IPS-20b (cell line): ENCODE data around the gene CPA4.

Source experiments
- H3K27ac ChIP-seq: one replicate; pipeline ENCODE4 v1.5.1; 2013; ENCODE audit warnings: low read length
- H3K27me3 ChIP-seq: 2 replicates; pipeline ENCODE4 v1.6.1; 2013; ENCODE audit warnings: mild to moderate bottlenecking, low read length, inconsistent platforms; ENCODE audit not compliant: insufficient read depth
- H3K36me3 ChIP-seq: 2 replicates; pipeline ENCODE4 v1.6.1; 2013; ENCODE audit warnings: low read depth, mild to moderate bottlenecking, inconsistent platforms, low read length, moderate library complexity; ENCODE audit not compliant: insufficient read depth
- H3K4me1 ChIP-seq: 2 replicates; pipeline ENCODE4 v1.6.1; 2013; ENCODE audit warnings: mild to moderate bottlenecking, control low read depth, inconsistent platforms, low read length, moderate library complexity; ENCODE audit not compliant: insufficient read depth
- H3K4me3 ChIP-seq: 2 replicates; pipeline ENCODE4 v1.5.1; 2013; ENCODE audit warnings: mild to moderate bottlenecking, low read length, inconsistent platforms
- H3K9ac ChIP-seq: 2 replicates; pipeline ENCODE4 v1.6.1; 2013; ENCODE audit warnings: low read depth, mild to moderate bottlenecking, inconsistent platforms, low read length, moderate library complexity
- H3K9me3 ChIP-seq: 2 replicates; pipeline ENCODE4 v1.6.1; 2013; ENCODE audit warnings: mild to moderate bottlenecking, low read depth, low read length, inconsistent platforms; ENCODE audit not compliant: insufficient read depth

The CPA4 gene

GRCh38 chr7:130268463-130269317, 24.3 kb upstream of the CPA4 start:
- Histone ChIP-seq H3K9me3 (no peaks in the 10 kb centered on the region), H3K4me3 (no peak overlapping the region), H3K36me3 (no peaks in the 10 kb centered on the region), H3K27me3 (no peaks in the 10 kb centered on the region), H3K4me1 (peaks cover 21% of the 10 kb centered on the region; the same call in 1 of the 2 replicates), H3K9ac (no peak overlapping the region), H3K27ac (no peak overlapping the region)

- H3K4me3 ChIP-seq, result no peak overlapping the region
- H3K27me3 ChIP-seq, result no peaks in the 10 kb centered on the region
- no peak overlapping the region for H3K9ac ChIP-seq
Measured at GRCh38 chr7:130269318-130269694, 23.7 kb upstream of the CPA4 start.

GRCh38 chr7:130270947-130271800, 21.8 kb upstream of the CPA4 start:
- Histone ChIP-seq H3K9me3 (no peaks in the 10 kb centered on the region), H3K36me3 (no peaks in the 10 kb centered on the region), H3K27me3 (no peaks in the 10 kb centered on the region), H3K4me1 (peaks cover 39% of the 10 kb centered on the region; the same call in 1 of the 2 replicates), H3K27ac (no peak overlapping the region), H3K9ac (peak overlapping the region; percentile 96; the same call in 1 of the 2 replicates), H3K4me3 (no peak overlapping the region)

More at GRCh38 chr7:130269318-130269694, 23.7 kb upstream of the CPA4 start:
- Histone ChIP-seq H3K9me3 (no peaks in the 10 kb centered on the region), H3K4me1 (peaks cover 24% of the 10 kb centered on the region; the same call in 1 of the 2 replicates), H3K27ac (no peak overlapping the region), H3K36me3 (no peaks in the 10 kb centered on the region)

- Histone ChIP-seq H3K4me1 (peaks cover 39% of the 10 kb centered on the region; the same call in 1 of the 2 replicates), H3K9ac (peak overlapping the region; percentile 96), H3K27ac (peak overlapping the region; percentile 98), H3K4me3 (peak overlapping the region; percentile 57), H3K36me3 (no peaks in the 10 kb centered on the region), H3K27me3 (peaks cover 2% of the 10 kb centered on the region; the same call in 1 of the 2 replicates), H3K9me3 (no peaks in the 10 kb centered on the region)
Measured at GRCh38 chr7:130272381-130273080, 20.4 kb upstream of the CPA4 start.

GRCh38 chr7:130273081-130273932, 19.7 kb upstream of the CPA4 start:
- H3K27me3 ChIP-seq, result peaks cover 3% of the 10 kb centered on the region; the same call in 1 of the 2 replicates
- H3K9me3 ChIP-seq, result no peaks in the 10 kb centered on the region
- no peaks in the 10 kb centered on the region for H3K36me3 ChIP-seq
- H3K27ac ChIP-seq, result peak overlapping the region; percentile 98
- H3K9ac ChIP-seq, result peak overlapping the region; percentile 96
- peaks cover 39% of the 10 kb centered on the region; the same call in 1 of the 2 replicates for H3K4me1 ChIP-seq
- H3K4me3 ChIP-seq, result peak overlapping the region; percentile 58

- no peaks in the 10 kb centered on the region for H3K9me3 ChIP-seq
- peaks cover 39% of the 10 kb centered on the region; the same call in 1 of the 2 replicates for H3K4me1 ChIP-seq
- peak overlapping the region; percentile 65 for H3K27ac ChIP-seq
- no peaks in the 10 kb centered on the region for H3K36me3 ChIP-seq
- H3K27me3 ChIP-seq, result peaks cover 3% of the 10 kb centered on the region; the same call in 1 of the 2 replicates
- peak overlapping the region; percentile 58 for H3K4me3 ChIP-seq
- peak overlapping the region; percentile 76; the same call in 1 of the 2 replicates for H3K9ac ChIP-seq
Measured at GRCh38 chr7:130273933-130274255, 19.1 kb upstream of the CPA4 start.

GRCh38 chr7:130274296-130274695, 18.7 kb upstream of the CPA4 start:
- Histone ChIP-seq H3K36me3 (no peaks in the 10 kb centered on the region), H3K9ac (peak overlapping the region; percentile 76; the same call in 1 of the 2 replicates), H3K27ac (peak overlapping the region; percentile 65), H3K4me3 (peak overlapping the region; percentile 58; the same call in 1 of the 2 replicates), H3K4me1 (peaks cover 39% of the 10 kb centered on the region; the same call in 1 of the 2 replicates), H3K27me3 (peaks cover 3% of the 10 kb centered on the region; the same call in 1 of the 2 replicates), H3K9me3 (no peaks in the 10 kb centered on the region)

- Histone ChIP-seq H3K27ac (no peak overlapping the region), H3K9me3 (no peaks in the 10 kb centered on the region), H3K4me1 (peaks cover 39% of the 10 kb centered on the region; the same call in 1 of the 2 replicates), H3K4me3 (no peak overlapping the region), H3K27me3 (peaks cover 3% of the 10 kb centered on the region; the same call in 1 of the 2 replicates), H3K9ac (peak overlapping the region; percentile 1; the same call in 1 of the 2 replicates), H3K36me3 (no peaks in the 10 kb centered on the region)
Measured at GRCh38 chr7:130274983-130275591, 17.9 kb upstream of the CPA4 start.

GRCh38 chr7:130275826-130276297, 17.1 kb upstream of the CPA4 start:
- Histone ChIP-seq H3K9ac (peak overlapping the region; percentile 1; the same call in 1 of the 2 replicates), H3K27ac (no peak overlapping the region), H3K27me3 (peaks cover 3% of the 10 kb centered on the region; the same call in 1 of the 2 replicates), H3K36me3 (no peaks in the 10 kb centered on the region), H3K4me3 (no peak overlapping the region), H3K9me3 (no peaks in the 10 kb centered on the region), H3K4me1 (peaks cover 39% of the 10 kb centered on the region; the same call in 1 of the 2 replicates)
